Prostate gland (tissue), 2 donors: ENCODE results near the gene GRID1. TPM values are rescaled to one million over a fixed set of nuclear protein-coding genes. Genes with fewer than 3 reads are reported as not detected.
"Not testable (repeated sequence)": the region's sequence is repeated elsewhere in the genome, so short reads cannot be mapped to it uniquely, and the experiment has no call there.

ENCODE experiments used
- DNase-seq: peaks from one replicate; pipeline ENCODE4 v3.0.0-alpha.2; 2019; ENCODE audit warnings: low spot score
- H3K27ac ChIP-seq, 2 donors: fragments of 200-600 bp; sonication (generic); 2 replicates each; pipeline ENCODE4 v1.5.1; 2017 to 2019
- H3K27me3 ChIP-seq: fragments of 200-600 bp; sonication (generic); replicated peaks from 2 replicates; pipeline ENCODE4 v1.5.1; 2019; ENCODE audit not compliant: insufficient read depth
- H3K36me3 ChIP-seq, 2 donors: fragments of 200-600 bp; sonication (generic); 1 replicate in 1 of 2; 2 replicates in 1 of 2; pipeline versions ENCODE4 v1.5.1 to v1.8.1; 2017 to 2019
- H3K4me1 ChIP-seq: fragments of 200-600 bp; sonication (generic); replicated peaks from 2 replicates; pipeline ENCODE4 v1.5.1; 2019
- H3K4me3 ChIP-seq, 2 donors: fragments of 200-600 bp; sonication (generic); 2 replicates each; pipeline ENCODE4 v1.5.1; 2017 to 2019
- H3K9me3 ChIP-seq: fragments of 200-600 bp; sonication (generic); 2 replicates; pipeline ENCODE4 v1.5.1; 2017
- POLR2A ChIP-seq: fragments of 450-650 bp; IDR thresholded peaks from one replicate; pipeline ENCODE4 v1.6.1; 2016; ENCODE audit warnings: antibody characterized with exemption, mild to moderate bottlenecking
- POLR2AphosphoS5 ChIP-seq: sonication (generic); formaldehyde crosslinking; IDR thresholded peaks from one replicate; pipeline ENCODE4 v1.6.1; 2017; ENCODE audit warnings: antibody characterized with exemption
- WGBS: methylation state at CpG from one replicate; pipeline ENCODE4 v1.1.5; 2018; 5-methylcytosine and 5-hydroxymethylcytosine counted together
- intact Hi-C: fragments of 100-400 bp; cut with DNase I; formaldehyde crosslinking; loops from one replicate; pipeline ENCODE4 v1.14.2; 2022
- total RNA-seq, 2 donors: library from RNA; depleted of rRNA; stranded (reverse); fragments of >200 nt; gene quantifications; one replicate each; pipeline ENCODE4 v1.1.0, GENCODE V29; 2016
- TF ChIP-seq, protein P1 (sequence below), 4 experiments: fragments of 200-600 bp in 2 of 4; fragments of 450-650 bp in 2 of 4; sonication (generic) in 2 of 4; IDR thresholded peaks; 1 replicate in 3 of 4; 2 replicates in 1 of 4; pipeline ENCODE4 v1.5.1; 2016 to 2019; ENCODE audit warnings: antibody characterized with exemption in 4 of 4, mild to moderate bottlenecking in 2 of 4, moderate library complexity in 2 of 4

GRID1 gene
- total RNA-seq, 2 donors from 2014 or later = 1.0 to 10.0 TPM

GRCh38 chr10:85959239-85959638, 407.4 kb downstream of the GRID1 start:
- no peak for DNase-seq
- H3K9me3 ChIP-seq = no peaks in the 10 kb centered on the region
- H3K36me3 ChIP-seq = no peaks in the 10 kb centered on the region
- no peak overlapping the region for H3K4me3 ChIP-seq
- 84% methylated on average over 3 of the region's 3 CpGs for WGBS
- H3K4me1 ChIP-seq = no peaks in the 10 kb centered on the region
- H3K27me3 ChIP-seq = no peaks in the 10 kb centered on the region
- no peak overlapping the region for H3K27ac ChIP-seq
- intact Hi-C loops = no loop called here
- TF ChIP-seq, protein P1, sequence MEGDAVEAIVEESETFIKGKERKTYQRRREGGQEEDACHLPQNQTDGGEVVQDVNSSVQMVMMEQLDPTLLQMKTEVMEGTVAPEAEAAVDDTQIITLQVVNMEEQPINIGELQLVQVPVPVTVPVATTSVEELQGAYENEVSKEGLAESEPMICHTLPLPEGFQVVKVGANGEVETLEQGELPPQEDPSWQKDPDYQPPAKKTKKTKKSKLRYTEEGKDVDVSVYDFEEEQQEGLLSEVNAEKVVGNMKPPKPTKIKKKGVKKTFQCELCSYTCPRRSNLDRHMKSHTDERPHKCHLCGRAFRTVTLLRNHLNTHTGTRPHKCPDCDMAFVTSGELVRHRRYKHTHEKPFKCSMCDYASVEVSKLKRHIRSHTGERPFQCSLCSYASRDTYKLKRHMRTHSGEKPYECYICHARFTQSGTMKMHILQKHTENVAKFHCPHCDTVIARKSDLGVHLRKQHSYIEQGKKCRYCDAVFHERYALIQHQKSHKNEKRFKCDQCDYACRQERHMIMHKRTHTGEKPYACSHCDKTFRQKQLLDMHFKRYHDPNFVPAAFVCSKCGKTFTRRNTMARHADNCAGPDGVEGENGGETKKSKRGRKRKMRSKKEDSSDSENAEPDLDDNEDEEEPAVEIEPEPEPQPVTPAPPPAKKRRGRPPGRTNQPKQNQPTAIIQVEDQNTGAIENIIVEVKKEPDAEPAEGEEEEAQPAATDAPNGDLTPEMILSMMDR (IDR thresholded peaks at IDR 0.05) = no peak
- TF ChIP-seq POLR2A = no peak

DNA sequence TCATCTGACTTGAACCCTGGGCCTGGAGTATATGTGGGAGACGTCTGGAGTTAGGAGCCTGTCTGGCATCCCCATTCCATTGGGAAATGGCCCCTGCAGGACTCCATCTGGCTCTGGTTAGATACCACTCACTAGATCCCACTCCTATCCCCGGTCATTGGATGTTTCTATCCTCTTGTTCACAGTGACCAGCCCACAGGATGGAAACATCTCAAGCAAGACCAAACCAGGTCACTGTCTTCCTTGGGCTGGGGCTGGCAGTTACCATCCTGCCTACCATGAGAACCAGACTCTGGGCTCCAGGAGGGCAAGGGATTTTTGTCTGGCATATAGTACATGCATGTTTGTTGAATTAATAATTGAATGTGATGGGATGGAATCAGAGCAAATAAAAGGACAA, 415.7 kb downstream of the GRID1 start:
- H3K27me3 ChIP-seq = no peaks in the 10 kb centered on the region
- H3K9me3 ChIP-seq = no peaks in the 10 kb centered on the region
- no peaks in the 10 kb centered on the region for H3K4me1 ChIP-seq
- no peak for DNase-seq
- 81% methylated on average over 2 of the region's 2 CpGs for WGBS
- H3K4me3 ChIP-seq = no peak overlapping the region
- intact Hi-C loops = no loop called here
- H3K27ac ChIP-seq = no peak overlapping the region
- TF ChIP-seq, protein P1 (IDR thresholded peaks at IDR 0.05) = no peak
- TF ChIP-seq POLR2A = no peak
- TF ChIP-seq POLR2AphosphoS5 = no peak
- no peaks in the 10 kb centered on the region for H3K36me3 ChIP-seq

GRCh38 chr10:85946713-85947326, 419.8 kb downstream of the GRID1 start:
- Histone ChIP-seq H3K27me3 (no peaks in the 10 kb centered on the region), H3K27ac (no peak overlapping the region), H3K9me3 (no peaks in the 10 kb centered on the region), H3K36me3 (no peaks in the 10 kb centered on the region), H3K4me3 (no peak overlapping the region), H3K4me1 (no peaks in the 10 kb centered on the region)
- TF ChIP-seq POLR2AphosphoS5 (no peak), POLR2A (no peak)
- TF ChIP-seq, protein P1 (IDR thresholded peaks at IDR 0.05) = no peak
- no peak for DNase-seq
- intact Hi-C loops = no loop called here
- WGBS = 90% methylated on average over 7 of the region's 7 CpGs

- Histone ChIP-seq H3K9me3 (no peaks in the 10 kb centered on the region), H3K36me3 (no peaks in the 10 kb centered on the region), H3K27ac (no peak overlapping the region), H3K27me3 (no peaks in the 10 kb centered on the region), H3K4me3 (no peak overlapping the region), H3K4me1 (no peaks in the 10 kb centered on the region)
- TF ChIP-seq, protein P1 (IDR thresholded peaks at IDR 0.05) = no peak
- TF ChIP-seq POLR2A = no peak
- TF ChIP-seq POLR2AphosphoS5 = no peak
- DNase-seq = no peak
- 75% methylated on average over 1 of the region's 1 CpG for WGBS
- intact Hi-C loops = no loop called here
Measured at GRCh38 chr10:85936161-85936560, 430.4 kb downstream of the GRID1 start.

DNA sequence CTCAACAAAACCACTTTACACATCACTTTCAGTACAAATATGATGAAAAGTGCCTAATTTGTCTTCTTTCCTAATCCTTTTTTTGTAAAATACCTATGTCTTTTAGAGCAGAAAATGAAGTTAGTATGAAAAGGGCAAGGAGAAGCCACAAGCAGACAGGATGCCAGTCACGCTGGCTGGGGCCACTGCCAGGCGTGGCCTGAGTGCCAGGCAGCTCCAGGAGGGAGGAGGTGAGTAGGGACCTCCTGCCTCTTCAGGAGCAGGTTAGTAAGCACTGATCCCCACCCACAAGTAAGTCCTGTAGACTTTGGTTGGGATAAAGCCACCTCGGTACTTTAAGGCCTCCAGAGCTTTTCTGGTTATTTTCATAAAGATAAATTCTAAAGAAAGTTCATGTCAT, 432.0 kb downstream of the GRID1 start:
- Histone ChIP-seq H3K9me3 (no peaks in the 10 kb centered on the region), H3K27me3 (no peaks in the 10 kb centered on the region), H3K36me3 (no peaks in the 10 kb centered on the region), H3K27ac (no peak overlapping the region), H3K4me1 (no peaks in the 10 kb centered on the region), H3K4me3 (no peak overlapping the region)
- no peak for TF ChIP-seq POLR2A
- TF ChIP-seq, protein P1 (IDR thresholded peaks at IDR 0.05) = no peak
- TF ChIP-seq POLR2AphosphoS5 = no peak
- no peak for DNase-seq
- intact Hi-C loops = no loop called here
- WGBS = 74% methylated on average over 3 of the region's 3 CpGs

DNA sequence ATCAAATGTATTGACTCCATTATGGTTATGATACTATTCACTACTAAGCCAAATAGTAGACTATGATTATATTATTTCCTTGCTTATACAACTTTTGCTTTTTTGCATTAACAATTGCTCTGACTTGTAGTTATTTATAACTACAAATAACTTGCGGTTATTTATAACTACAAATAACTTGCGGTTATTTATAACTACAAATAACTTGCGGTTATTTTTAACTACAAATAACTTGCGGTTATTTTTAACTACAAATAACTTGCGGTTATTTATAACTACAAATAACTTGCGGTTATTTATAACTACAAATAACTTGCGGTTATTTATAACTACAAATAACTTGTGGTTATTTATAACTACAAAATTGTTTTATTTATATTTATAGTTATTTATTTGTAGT, 436.6 kb downstream of the GRID1 start:
- 90% methylated on average over 7 of the region's 7 CpGs for WGBS
- H3K4me3 ChIP-seq, H3K27me3 ChIP-seq, H3K9me3 ChIP-seq, H3K27ac ChIP-seq, H3K36me3 ChIP-seq, intact Hi-C loops, DNase-seq, H3K4me1 ChIP-seq: not testable (repeated sequence)
